K562 (cell line): ENCODE measurements around the gene STX3. TPM values are rescaled to one million over a fixed set of nuclear protein-coding genes. Genes with fewer than 3 reads are reported as not detected.

Source experiments
- ATF7 ChIP-seq: fragments of 450-650 bp; IDR thresholded peaks from 2 replicates; pipeline ENCODE4 v1.7.1; 2014; ENCODE audit warnings: mild to moderate bottlenecking, moderate library complexity
- BRCA1 ChIP-seq, 2 experiments: fragments of 450-650 bp in 1 of 2; sonication (generic) in 1 of 2; formaldehyde crosslinking in 1 of 2; IDR thresholded peaks; 2 replicates each; pipeline versions ENCODE4 v1.5.0 to v1.6.1; 2017 to 2020; ENCODE audit warnings: mild to moderate bottlenecking in 1 of 2, missing genetic modification reagents in 1 of 2
- FOXA3 ChIP-seq, 2 experiments: fragments of 450-650 bp in 1 of 2; sonication (generic) in 1 of 2; formaldehyde crosslinking; IDR thresholded peaks in 1 of 2; conservative IDR thresholded peaks in 1 of 2; 2 replicates each; pipeline versions ENCODE4 v1.4.0 to v1.8.0; 2020 to 2022; ENCODE audit warnings: mild to moderate bottlenecking in 2 of 2, missing genetic modification reagents in 1 of 2
- HDAC3 ChIP-seq: fragments of 450-650 bp; IDR thresholded peaks from 2 replicates; pipeline ENCODE4 v1.6.1; 2018; ENCODE audit warnings: borderline replicate concordance, mild to moderate bottlenecking, moderate library complexity; ENCODE audit not compliant: partially characterized antibody
- ILF3 ChIP-seq: fragments of 450-650 bp; IDR thresholded peaks from 2 replicates; pipeline ENCODE4 v1.6.1; 2018; ENCODE audit warnings: antibody characterized with exemption, mild to moderate bottlenecking, moderate library complexity, borderline replicate concordance
- MAZ ChIP-seq, 2 experiments: fragments of 450-650 bp in 1 of 2; sonication (generic) in 1 of 2; formaldehyde crosslinking; IDR thresholded peaks in 1 of 2; conservative IDR thresholded peaks in 1 of 2; 2 replicates each; pipeline versions ENCODE4 v1.4.0 to v1.5.0; 2020; ENCODE audit warnings: mild to moderate bottlenecking in 1 of 2, missing genetic modification reagents in 1 of 2
- MIER1 ChIP-seq: fragments of 450-650 bp; IDR thresholded peaks from 2 replicates; pipeline ENCODE4 v1.6.1; 2016; ENCODE audit warnings: antibody characterized with exemption, mild to moderate bottlenecking, low read depth
- MTF1 ChIP-seq: fragments of 250-450 bp; sonication (Bioruptor Pico); IDR thresholded peaks from 2 replicates; pipeline ENCODE4 v1.9.0; 2021; ENCODE audit warnings: moderate library complexity, mild to moderate bottlenecking, inconsistent platforms, borderline replicate concordance
- POLR2G ChIP-seq: fragments of 200-400 bp; formaldehyde crosslinking; IDR thresholded peaks from 2 replicates; pipeline ENCODE4 v1.6.1; 2017; ENCODE audit warnings: low read depth, mild to moderate bottlenecking, antibody characterized with exemption, low read length, moderate library complexity
- SETDB1 ChIP-seq: IDR thresholded peaks from one replicate; pipeline ENCODE4 v1.6.1; 2012; ENCODE audit warnings: low read length, control low read depth, inconsistent platforms
- STAG1 ChIP-seq: sonication (generic); formaldehyde crosslinking; IDR thresholded peaks from 2 replicates; pipeline ENCODE4 v1.5.0; 2020; ENCODE audit warnings: missing genetic modification reagents, borderline replicate concordance
- SUPT5H ChIP-seq: fragments of 450-650 bp; IDR thresholded peaks from 2 replicates; pipeline ENCODE4 v1.6.1; 2016
- YY1 ChIP-seq, 3 experiments: IDR thresholded peaks; 2 replicates each; pipeline ENCODE4 v1.6.1; 2011; ENCODE audit warnings: low read length in 2 of 3, mild to moderate bottlenecking in 2 of 3, moderate library complexity in 2 of 3, borderline replicate concordance in 1 of 3, control low read depth in 1 of 3, low read depth in 1 of 3; ENCODE audit not compliant: insufficient read depth in 3 of 3, insufficient replicate concordance in 2 of 3, control insufficient read depth in 1 of 3, insufficient read length in 1 of 3; ENCODE audit errors: extremely low read depth in 1 of 3
- ZSCAN32 ChIP-seq: fragments of 450-650 bp; formaldehyde crosslinking; IDR thresholded peaks from 2 replicates; pipeline ENCODE4 v1.4.0; 2020; ENCODE audit warnings: mild to moderate bottlenecking, moderate library complexity
- polyA plus RNA-seq, 8 experiments: library from polyadenylated mRNA; depleted of rRNA in 4 of 8; stranded (reverse) in 5 of 8; unstranded in 3 of 8; fragments of >200 nt; fragmentation: Nextera tagmentation in 2 of 8; fragmentation: Illumina TruSeq in 1 of 8; extraction: Ambion mirVana in 2 of 8; extraction: Trizol in 1 of 8; gene quantifications; 2 replicates each; pipeline versions ENCODE4 v1.2.1 to v1.2.3, GENCODE V29; 2011 to 2014; ENCODE audit warnings: inconsistent platforms in 1 of 8, missing spikeins in 1 of 8
- total RNA-seq, 7 experiments: library from RNA; depleted of rRNA in 6 of 7; stranded (reverse); fragments of >200 nt in 6 of 7; fragmentation: Illumina TruSeq in 2 of 7; extraction: Trizol in 2 of 7; gene quantifications; 2 replicates each; pipeline versions ENCODE4 v1.2.1 to v1.2.3, GENCODE V29; 2011 to 2021; ENCODE audit warnings: low replicate concordance in 1 of 7
- TF ChIP-seq, protein P1 (sequence below), 3 experiments: IDR thresholded peaks in 2 of 3; conservative IDR thresholded peaks in 1 of 3; 2 replicates each; pipeline ENCODE4 v1.5.1; 2011 to 2012; ENCODE audit warnings: low read length in 3 of 3, mild to moderate bottlenecking in 3 of 3, control low read depth in 2 of 3, improper control_type of control experiment in 1 of 3, inconsistent platforms in 1 of 3, low read depth in 1 of 3, mixed read lengths in 1 of 3, moderate library complexity in 1 of 3; ENCODE audit not compliant: insufficient read depth in 2 of 3
- TF ChIP-seq, protein P2 (sequence below): fragments of 250-450 bp; sonication (Bioruptor Pico); IDR thresholded peaks from 2 replicates; pipeline ENCODE4 v1.6.1; 2021; ENCODE audit warnings: mild to moderate bottlenecking
- TF ChIP-seq, protein P3 (sequence below): sonication (generic); formaldehyde crosslinking; IDR thresholded peaks from 2 replicates; pipeline ENCODE4 v1.9.0; 2022; ENCODE audit warnings: mild to moderate bottlenecking, missing genetic modification reagents

The STX3 gene
- total and polyA plus RNA-seq, 9 of the 15 experiments (the other 6 are each of a cell fraction or from before 2014, with no cell fraction given), result 12.0 to 91.6 (median 48.7) TPM

DNA sequence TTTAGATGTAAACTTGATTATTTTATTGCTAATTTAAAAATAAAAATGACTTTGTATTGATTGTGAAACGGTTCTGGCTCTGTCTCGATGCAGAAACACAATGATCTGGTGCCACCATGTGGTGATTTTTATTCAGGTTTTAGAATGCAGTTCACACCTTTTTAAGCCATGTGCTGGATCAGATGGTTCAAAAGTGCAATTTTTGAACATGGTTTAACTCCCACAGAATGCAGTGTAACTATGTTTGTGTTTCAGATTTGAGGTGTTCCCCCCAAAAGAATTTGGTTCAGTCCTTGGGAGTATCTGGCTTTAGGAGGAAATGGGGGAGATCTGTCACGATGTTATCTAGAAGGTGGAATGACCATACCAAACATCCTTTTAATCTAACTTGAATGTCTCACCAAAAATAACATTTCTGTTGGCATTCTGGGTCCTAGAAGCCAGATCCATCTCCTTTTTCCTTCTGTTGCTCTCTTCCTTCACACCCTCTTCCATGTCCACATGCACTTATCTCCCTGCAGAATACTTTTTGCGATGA, 47.5 kb downstream of the STX3 start (continued):
- TF ChIP-seq, protein P1, sequence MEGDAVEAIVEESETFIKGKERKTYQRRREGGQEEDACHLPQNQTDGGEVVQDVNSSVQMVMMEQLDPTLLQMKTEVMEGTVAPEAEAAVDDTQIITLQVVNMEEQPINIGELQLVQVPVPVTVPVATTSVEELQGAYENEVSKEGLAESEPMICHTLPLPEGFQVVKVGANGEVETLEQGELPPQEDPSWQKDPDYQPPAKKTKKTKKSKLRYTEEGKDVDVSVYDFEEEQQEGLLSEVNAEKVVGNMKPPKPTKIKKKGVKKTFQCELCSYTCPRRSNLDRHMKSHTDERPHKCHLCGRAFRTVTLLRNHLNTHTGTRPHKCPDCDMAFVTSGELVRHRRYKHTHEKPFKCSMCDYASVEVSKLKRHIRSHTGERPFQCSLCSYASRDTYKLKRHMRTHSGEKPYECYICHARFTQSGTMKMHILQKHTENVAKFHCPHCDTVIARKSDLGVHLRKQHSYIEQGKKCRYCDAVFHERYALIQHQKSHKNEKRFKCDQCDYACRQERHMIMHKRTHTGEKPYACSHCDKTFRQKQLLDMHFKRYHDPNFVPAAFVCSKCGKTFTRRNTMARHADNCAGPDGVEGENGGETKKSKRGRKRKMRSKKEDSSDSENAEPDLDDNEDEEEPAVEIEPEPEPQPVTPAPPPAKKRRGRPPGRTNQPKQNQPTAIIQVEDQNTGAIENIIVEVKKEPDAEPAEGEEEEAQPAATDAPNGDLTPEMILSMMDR (IDR thresholded peaks at IDR 0.05 in 2 of 3, conservative IDR thresholded peaks at IDR 0.05 in 1 of 3; ENCODE audit: insufficient read depth in 2 of 3, low read depth in 1 of 3, low read length in 3 of 3), result peak; percentile 63 to 88 (median 63)
- TF ChIP-seq MIER1, result no peak
- TF ChIP-seq MAZ (CRISPR knock-in tag; conservative IDR thresholded peaks at IDR 0.05 in 1 of 2, IDR thresholded peaks at IDR 0.05 in 1 of 2), result peak in 1 of 2 experiments; percentile 56; a peak in 2 of 4 replicates
- TF ChIP-seq STAG1, result no peak
- TF ChIP-seq POLR2G, result no peak
- no peak for TF ChIP-seq ZSCAN32 (CRISPR knock-in tag)
- TF ChIP-seq, protein P2, sequence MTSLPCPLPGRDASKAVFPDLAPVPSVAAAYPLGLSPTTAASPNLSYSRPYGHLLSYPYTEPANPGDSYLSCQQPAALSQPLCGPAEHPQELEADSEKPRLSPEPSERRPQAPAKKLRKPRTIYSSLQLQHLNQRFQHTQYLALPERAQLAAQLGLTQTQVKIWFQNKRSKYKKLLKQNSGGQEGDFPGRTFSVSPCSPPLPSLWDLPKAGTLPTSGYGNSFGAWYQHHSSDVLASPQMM (CRISPR knock-in tag), result no peak
- TF ChIP-seq MTF1 (CRISPR knock-in tag), result no peak
- TF ChIP-seq SUPT5H, result no peak
- TF ChIP-seq ILF3, result no peak
- TF ChIP-seq YY1 (IDR thresholded peaks at IDR 0.05; ENCODE audit: borderline replicate concordance in 1 of 3, control insufficient read depth in 1 of 3, extremely low read depth in 1 of 3, insufficient read depth in 3 of 3, insufficient read length in 1 of 3, insufficient replicate concordance in 2 of 3, low read depth in 1 of 3, low read length in 2 of 3), result no peak
- no peak for TF ChIP-seq HDAC3
- TF ChIP-seq BRCA1 (IDR thresholded peaks at IDR 0.05), result no peak
- TF ChIP-seq BRCA1 (CRISPR knock-in tag; IDR thresholded peaks at IDR 0.05), result no peak
- no peak for TF ChIP-seq FOXA3 (CRISPR knock-in tag; conservative IDR thresholded peaks at IDR 0.05 in 1 of 2, IDR thresholded peaks at IDR 0.05 in 1 of 2)
- no peak; the same call in 1 of the 2 replicates for TF ChIP-seq ATF7
- TF ChIP-seq, protein P3, sequence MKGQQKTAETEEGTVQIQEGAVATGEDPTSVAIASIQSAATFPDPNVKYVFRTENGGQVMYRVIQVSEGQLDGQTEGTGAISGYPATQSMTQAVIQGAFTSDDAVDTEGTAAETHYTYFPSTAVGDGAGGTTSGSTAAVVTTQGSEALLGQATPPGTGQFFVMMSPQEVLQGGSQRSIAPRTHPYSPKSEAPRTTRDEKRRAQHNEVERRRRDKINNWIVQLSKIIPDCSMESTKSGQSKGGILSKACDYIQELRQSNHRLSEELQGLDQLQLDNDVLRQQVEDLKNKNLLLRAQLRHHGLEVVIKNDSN (CRISPR knock-in tag), result no peak
- no peak for TF ChIP-seq SETDB1
- TF ChIP-seq, all 486 proteins: peak for 33
